OCI-M2 (cell line): ENCODE results near the gene MPPED1.

Experiments used
- DNase-seq: peaks from one replicate; lab custom pipeline; 2025; ENCODE audit not compliant: unreplicated experiment; lab: John Stamatoyannopoulos, UW

The MPPED1 gene

GRCh38 chr22:43446037-43446803 is 34.4 kb downstream of the MPPED1 start:
- DNase-seq: no peak

GRCh38 chr22:43446916-43447315 is 35.1 kb downstream of the MPPED1 start:
- DNase-seq: no peak

- DNase-seq: no peak
Observed at GRCh38 chr22:43447380-43447779, 35.6 kb downstream of the MPPED1 start.

GRCh38 chr22:43448048-43448447 is 36.2 kb downstream of the MPPED1 start:
- no peak for DNase-seq

GRCh38 chr22:43449205-43449830 is 37.5 kb downstream of the MPPED1 start:
- no peak for DNase-seq

GRCh38 chr22:43449831-43450225 is 38.0 kb downstream of the MPPED1 start:
- DNase-seq: no peak

- no peak for DNase-seq
Observed at GRCh38 chr22:43451371-43452050, 39.7 kb downstream of the MPPED1 start.

- no peak for DNase-seq
Observed at GRCh38 chr22:43455846-43456245, 44.0 kb downstream of the MPPED1 start.

- no peak for DNase-seq
Observed at GRCh38 chr22:43457002-43457401, 45.2 kb downstream of the MPPED1 start.

- DNase-seq: no peak
Observed at GRCh38 chr22:43462701-43463100, 50.9 kb downstream of the MPPED1 start.

GRCh38 chr22:43464809-43465208 is 53.0 kb downstream of the MPPED1 start:
- no peak for DNase-seq

- DNase-seq: no peak
Observed at GRCh38 chr22:43465291-43466015, 53.6 kb downstream of the MPPED1 start.

- DNase-seq: no peak
Observed at GRCh38 chr22:43466710-43467109, 54.9 kb downstream of the MPPED1 start.

GRCh38 chr22:43467216-43467940 is 55.6 kb downstream of the MPPED1 start:
- no peak for DNase-seq

GRCh38 chr22:43470253-43470652 is 58.4 kb downstream of the MPPED1 start:
- no peak for DNase-seq

- no peak for DNase-seq
Observed at GRCh38 chr22:43470941-43471585, 59.2 kb downstream of the MPPED1 start.

- no peak for DNase-seq
Observed at GRCh38 chr22:43471606-43472135, 59.9 kb downstream of the MPPED1 start.

- no peak for DNase-seq
Observed at GRCh38 chr22:43473031-43473430, 61.2 kb downstream of the MPPED1 start.

GRCh38 chr22:43473441-43473840 is 61.6 kb downstream of the MPPED1 start:
- no peak for DNase-seq
